ENCODE measurements around the gene MYBPC2.

GRCh38 chr19:50511069-50511822, 78.6 kb downstream of the MYBPC2 start, which contains the start of gene JOSD2:
- TF ChIP-seq, protein P1, sequence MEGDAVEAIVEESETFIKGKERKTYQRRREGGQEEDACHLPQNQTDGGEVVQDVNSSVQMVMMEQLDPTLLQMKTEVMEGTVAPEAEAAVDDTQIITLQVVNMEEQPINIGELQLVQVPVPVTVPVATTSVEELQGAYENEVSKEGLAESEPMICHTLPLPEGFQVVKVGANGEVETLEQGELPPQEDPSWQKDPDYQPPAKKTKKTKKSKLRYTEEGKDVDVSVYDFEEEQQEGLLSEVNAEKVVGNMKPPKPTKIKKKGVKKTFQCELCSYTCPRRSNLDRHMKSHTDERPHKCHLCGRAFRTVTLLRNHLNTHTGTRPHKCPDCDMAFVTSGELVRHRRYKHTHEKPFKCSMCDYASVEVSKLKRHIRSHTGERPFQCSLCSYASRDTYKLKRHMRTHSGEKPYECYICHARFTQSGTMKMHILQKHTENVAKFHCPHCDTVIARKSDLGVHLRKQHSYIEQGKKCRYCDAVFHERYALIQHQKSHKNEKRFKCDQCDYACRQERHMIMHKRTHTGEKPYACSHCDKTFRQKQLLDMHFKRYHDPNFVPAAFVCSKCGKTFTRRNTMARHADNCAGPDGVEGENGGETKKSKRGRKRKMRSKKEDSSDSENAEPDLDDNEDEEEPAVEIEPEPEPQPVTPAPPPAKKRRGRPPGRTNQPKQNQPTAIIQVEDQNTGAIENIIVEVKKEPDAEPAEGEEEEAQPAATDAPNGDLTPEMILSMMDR (IDR thresholded peaks at IDR 0.05), result no peak
- TF ChIP-seq EZH2 (IDR thresholded peaks at IDR 0.05) (no peak), EZH2phosphoT487 (IDR thresholded peaks at IDR 0.05) (no peak)

Measured in neural progenitor cell (in vitro differentiated cells).